Measurements from ENCODE around the gene GABRR2. TPM values are rescaled to one million over a fixed set of nuclear protein-coding genes. Genes with fewer than 3 reads are reported as not detected.

Gene GABRR2
- total RNA-seq, 4 donors from 2014 or later, result 0.57 to 1.4 TPM; not detected in 2

GRCh38 chr6:89255417-89255816, 59.7 kb downstream of the GABRR2 start:
- TF ChIP-seq, protein P1, sequence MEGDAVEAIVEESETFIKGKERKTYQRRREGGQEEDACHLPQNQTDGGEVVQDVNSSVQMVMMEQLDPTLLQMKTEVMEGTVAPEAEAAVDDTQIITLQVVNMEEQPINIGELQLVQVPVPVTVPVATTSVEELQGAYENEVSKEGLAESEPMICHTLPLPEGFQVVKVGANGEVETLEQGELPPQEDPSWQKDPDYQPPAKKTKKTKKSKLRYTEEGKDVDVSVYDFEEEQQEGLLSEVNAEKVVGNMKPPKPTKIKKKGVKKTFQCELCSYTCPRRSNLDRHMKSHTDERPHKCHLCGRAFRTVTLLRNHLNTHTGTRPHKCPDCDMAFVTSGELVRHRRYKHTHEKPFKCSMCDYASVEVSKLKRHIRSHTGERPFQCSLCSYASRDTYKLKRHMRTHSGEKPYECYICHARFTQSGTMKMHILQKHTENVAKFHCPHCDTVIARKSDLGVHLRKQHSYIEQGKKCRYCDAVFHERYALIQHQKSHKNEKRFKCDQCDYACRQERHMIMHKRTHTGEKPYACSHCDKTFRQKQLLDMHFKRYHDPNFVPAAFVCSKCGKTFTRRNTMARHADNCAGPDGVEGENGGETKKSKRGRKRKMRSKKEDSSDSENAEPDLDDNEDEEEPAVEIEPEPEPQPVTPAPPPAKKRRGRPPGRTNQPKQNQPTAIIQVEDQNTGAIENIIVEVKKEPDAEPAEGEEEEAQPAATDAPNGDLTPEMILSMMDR (IDR thresholded peaks at IDR 0.05; ENCODE audit: low read depth), result no peak

DNA sequence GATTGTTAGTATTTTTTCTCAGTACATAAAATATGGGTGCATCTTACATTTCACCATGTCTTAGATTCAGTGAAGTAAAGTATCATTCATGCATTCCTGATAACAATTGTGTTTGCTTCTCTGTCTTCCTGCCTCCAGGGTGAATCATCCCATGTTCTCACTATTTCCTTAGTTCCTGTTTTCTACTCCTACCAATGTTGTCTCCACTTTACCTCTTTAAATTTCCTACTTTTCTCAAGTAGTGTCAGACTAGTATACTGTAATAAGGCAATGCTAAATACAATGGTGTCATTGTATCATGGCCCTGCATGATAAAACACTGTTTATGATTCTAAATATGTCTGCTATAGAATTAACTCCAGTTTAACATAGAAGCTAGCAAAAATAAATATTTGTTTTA, 60.5 kb downstream of the GABRR2 start:
- TF ChIP-seq, protein P1 (IDR thresholded peaks at IDR 0.05; ENCODE audit: low read depth), result no peak

DNA sequence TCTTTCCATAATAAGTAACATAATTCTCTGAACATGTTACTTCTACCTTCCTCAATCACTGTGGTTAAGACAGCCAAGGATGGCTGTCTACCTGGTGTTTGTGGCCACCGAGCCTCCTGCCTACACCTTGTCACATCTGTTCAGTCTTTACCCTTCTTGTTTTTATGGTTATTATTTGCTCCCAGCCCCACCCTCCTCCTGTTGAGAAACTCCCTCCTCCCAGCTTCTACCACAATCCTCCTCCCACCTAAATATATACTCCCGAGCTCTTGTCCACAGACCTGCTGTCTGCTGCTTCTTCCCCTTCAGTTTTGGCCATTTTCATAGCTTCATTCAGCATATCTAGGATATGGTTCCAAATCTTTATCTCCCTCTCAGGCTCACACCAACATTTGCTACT, 62.2 kb downstream of the GABRR2 start:
- TF ChIP-seq, protein P1 (IDR thresholded peaks at IDR 0.05; ENCODE audit: low read depth), result no peak

- TF ChIP-seq, protein P1 (IDR thresholded peaks at IDR 0.05; ENCODE audit: low read depth), result no peak
Observed at GRCh38 chr6:89251976-89252375, 63.1 kb downstream of the GABRR2 start.

DNA sequence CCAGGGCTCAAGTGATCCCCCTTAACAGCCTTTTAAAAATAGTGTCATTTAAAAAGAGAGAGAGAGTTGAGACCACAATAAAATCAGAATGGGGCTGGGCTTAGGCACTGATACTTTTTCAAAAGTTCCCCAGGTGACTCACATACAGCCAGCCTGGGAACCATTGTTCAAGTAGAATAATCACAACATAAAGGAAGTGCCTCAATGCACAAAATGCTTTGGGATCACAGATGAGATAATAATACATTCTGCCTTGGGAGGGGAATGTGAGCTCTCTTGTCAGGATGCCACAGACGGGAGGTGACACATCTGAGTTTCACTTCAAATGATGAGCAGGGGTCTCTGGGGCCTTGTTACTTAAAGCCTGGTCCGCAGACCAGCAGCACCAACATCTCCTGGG, 63.9 kb downstream of the GABRR2 start:
- TF ChIP-seq, protein P1 (IDR thresholded peaks at IDR 0.05; ENCODE audit: low read depth), result no peak

GRCh38 chr6:89250239-89250638, 64.9 kb downstream of the GABRR2 start:
- TF ChIP-seq, protein P1 (IDR thresholded peaks at IDR 0.05; ENCODE audit: low read depth), result no peak

- TF ChIP-seq, protein P1 (IDR thresholded peaks at IDR 0.05; ENCODE audit: low read depth), result no peak
Observed at GRCh38 chr6:89244241-89244985, 70.7 kb downstream of the GABRR2 start.
